Type B pancreatic cell (in vitro differentiated cells): ENCODE measurements around the gene SPATA16. TPM values are rescaled to one million over a fixed set of nuclear protein-coding genes. Genes with fewer than 3 reads are reported as not detected.

Source experiments
- DNase-seq: peaks from one replicate; pipeline ENCODE4 v3.0.0; 2021; ENCODE audit warnings: mixed read lengths; ENCODE audit not compliant: unreplicated experiment; ENCODE audit errors: extremely low spot score
- H3K27ac Mint-ChIP-seq: 2 replicates; pipeline ENCODE4 v1.8.0; 2021; ENCODE audit warnings: mild to moderate bottlenecking, mixed read lengths
- H3K27me3 Mint-ChIP-seq: 2 replicates; pipeline ENCODE4 v1.8.0; 2021; ENCODE audit warnings: mixed read lengths
- H3K36me3 Mint-ChIP-seq: 2 replicates; pipeline ENCODE4 v1.8.0; 2021; ENCODE audit warnings: mixed read lengths
- H3K4me1 Mint-ChIP-seq: one replicate; pipeline ENCODE4 v1.8.0; 2021; ENCODE audit warnings: mixed read lengths; ENCODE audit not compliant: unreplicated experiment
- H3K4me3 Mint-ChIP-seq: 2 replicates; pipeline ENCODE4 v1.8.0; 2021; ENCODE audit warnings: mild to moderate bottlenecking, mixed read lengths
- H3K9me3 Mint-ChIP-seq: 2 replicates; pipeline ENCODE4 v1.8.0; 2021; ENCODE audit warnings: mixed read lengths
- total RNA-seq: library from RNA; stranded (reverse); gene quantifications from 2 replicates; pipeline ENCODE4 v1.2.1, GENCODE V29; 2021; ENCODE audit warnings: low replicate concordance
- TF ChIP-seq, protein P1 (sequence below): fragments of 200-600 bp; sonication (generic); conservative IDR thresholded peaks from 2 replicates; pipeline ENCODE4 v1.5.0; 2021; ENCODE audit warnings: antibody characterized with exemption, mild to moderate bottlenecking

Gene SPATA16
- total RNA-seq, 1 donor from 2014 or later = not detected

DNA sequence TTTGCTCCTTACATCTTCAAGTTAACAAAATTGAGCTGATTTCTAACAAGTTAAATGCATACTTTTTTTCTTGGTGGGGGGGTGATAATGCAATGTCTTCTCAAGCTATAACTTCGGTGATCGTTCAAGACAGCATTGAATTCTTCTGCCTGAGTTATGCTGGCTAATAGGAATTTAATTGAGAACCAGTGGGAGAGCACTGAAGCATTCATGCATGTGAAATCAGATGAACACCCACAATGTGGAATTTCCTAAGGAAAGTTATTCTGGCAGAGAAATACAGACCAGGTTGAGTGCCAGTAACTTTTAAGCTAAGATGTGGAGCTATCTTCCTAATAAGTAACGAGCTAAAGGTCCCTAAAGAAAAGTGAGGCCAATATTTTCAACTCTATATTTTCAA is 3.0 kb downstream of the SPATA16 start:
- H3K27me3 Mint-ChIP-seq = no peaks in the 10 kb centered on the region
- H3K9me3 Mint-ChIP-seq = no peaks in the 10 kb centered on the region
- no peaks in the 10 kb centered on the region for H3K4me1 Mint-ChIP-seq
- TF ChIP-seq, protein P1, sequence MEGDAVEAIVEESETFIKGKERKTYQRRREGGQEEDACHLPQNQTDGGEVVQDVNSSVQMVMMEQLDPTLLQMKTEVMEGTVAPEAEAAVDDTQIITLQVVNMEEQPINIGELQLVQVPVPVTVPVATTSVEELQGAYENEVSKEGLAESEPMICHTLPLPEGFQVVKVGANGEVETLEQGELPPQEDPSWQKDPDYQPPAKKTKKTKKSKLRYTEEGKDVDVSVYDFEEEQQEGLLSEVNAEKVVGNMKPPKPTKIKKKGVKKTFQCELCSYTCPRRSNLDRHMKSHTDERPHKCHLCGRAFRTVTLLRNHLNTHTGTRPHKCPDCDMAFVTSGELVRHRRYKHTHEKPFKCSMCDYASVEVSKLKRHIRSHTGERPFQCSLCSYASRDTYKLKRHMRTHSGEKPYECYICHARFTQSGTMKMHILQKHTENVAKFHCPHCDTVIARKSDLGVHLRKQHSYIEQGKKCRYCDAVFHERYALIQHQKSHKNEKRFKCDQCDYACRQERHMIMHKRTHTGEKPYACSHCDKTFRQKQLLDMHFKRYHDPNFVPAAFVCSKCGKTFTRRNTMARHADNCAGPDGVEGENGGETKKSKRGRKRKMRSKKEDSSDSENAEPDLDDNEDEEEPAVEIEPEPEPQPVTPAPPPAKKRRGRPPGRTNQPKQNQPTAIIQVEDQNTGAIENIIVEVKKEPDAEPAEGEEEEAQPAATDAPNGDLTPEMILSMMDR = no peak
- no peak for DNase-seq
- no peak overlapping the region for H3K4me3 Mint-ChIP-seq
- H3K27ac Mint-ChIP-seq = no peak overlapping the region
- H3K36me3 Mint-ChIP-seq = no peaks in the 10 kb centered on the region

DNA sequence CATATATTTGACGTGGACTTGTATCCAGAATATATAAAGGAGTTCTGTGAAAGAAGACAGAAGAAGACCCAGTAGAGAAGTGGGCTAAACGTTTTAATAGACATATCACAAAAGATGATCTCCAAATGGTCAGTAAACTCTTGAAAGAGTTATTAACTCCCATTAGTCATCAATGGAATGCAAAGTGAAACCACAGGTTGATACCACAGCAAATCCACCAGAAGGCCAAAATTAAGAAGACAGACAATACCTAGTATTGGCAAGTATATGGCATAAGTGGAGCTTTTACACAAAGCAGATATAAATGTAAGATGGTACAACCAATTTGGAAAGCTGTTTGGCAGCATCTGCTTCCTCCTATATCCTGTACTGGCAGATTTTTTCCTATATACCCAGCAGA is 6.0 kb downstream of the SPATA16 start:
- H3K36me3 Mint-ChIP-seq = no peaks in the 10 kb centered on the region
- H3K9me3 Mint-ChIP-seq = no peaks in the 10 kb centered on the region
- TF ChIP-seq, protein P1 = no peak
- no peaks in the 10 kb centered on the region for H3K4me1 Mint-ChIP-seq
- no peak overlapping the region for H3K4me3 Mint-ChIP-seq
- DNase-seq = no peak
- H3K27me3 Mint-ChIP-seq = no peaks in the 10 kb centered on the region
- H3K27ac Mint-ChIP-seq = no peak overlapping the region

DNA sequence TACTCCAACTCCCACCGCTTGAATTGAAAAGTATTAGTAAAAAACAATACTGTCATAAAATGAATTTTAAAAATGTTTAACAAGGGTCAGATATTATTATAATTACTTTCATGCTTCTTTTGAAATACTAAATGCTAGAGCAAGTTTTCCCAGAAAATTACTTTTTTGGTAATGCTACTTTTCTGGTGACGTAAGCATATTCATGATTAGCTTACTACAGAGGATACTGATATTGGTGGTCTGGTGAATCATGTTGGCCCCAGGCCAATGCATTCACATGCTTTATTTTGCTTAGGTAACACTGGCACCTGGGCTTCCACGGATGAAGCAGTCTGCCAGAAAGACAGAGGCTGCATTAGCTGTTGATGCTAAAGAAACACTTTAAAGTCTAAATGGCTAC is 12.4 kb downstream of the SPATA16 start:
- Mint-ChIP-seq H3K4me3 (no peak overlapping the region), H3K27me3 (no peaks in the 10 kb centered on the region), H3K4me1 (no peaks in the 10 kb centered on the region), H3K9me3 (no peaks in the 10 kb centered on the region), H3K36me3 (no peaks in the 10 kb centered on the region), H3K27ac (no peak overlapping the region)
- DNase-seq = no peak
- TF ChIP-seq, protein P1 = no peak

DNA sequence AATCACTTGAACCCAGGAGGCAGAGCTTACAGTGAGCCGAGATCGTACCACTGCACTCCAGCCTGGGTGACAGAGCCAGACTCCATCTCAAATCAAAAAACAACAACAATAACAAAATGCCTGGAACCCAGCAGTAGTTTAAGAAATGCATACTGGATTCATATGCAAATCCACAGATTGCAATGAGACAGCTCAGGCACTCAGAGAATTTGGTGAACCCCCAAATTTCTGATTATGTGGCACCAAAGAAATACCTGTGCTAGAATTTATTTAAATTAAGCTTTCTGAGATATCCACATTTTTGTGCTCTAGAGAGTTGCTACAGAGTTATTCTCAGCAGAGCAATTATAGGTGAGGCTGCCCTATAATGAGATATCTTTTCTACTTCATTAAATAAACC is 29.7 kb downstream of the SPATA16 start:
- TF ChIP-seq, protein P1 = no peak
- Mint-ChIP-seq H3K27ac (no peak overlapping the region), H3K4me1 (no peaks in the 10 kb centered on the region), H3K36me3 (no peaks in the 10 kb centered on the region), H3K4me3 (no peak overlapping the region), H3K9me3 (no peaks in the 10 kb centered on the region), H3K27me3 (peaks cover 4% of the 10 kb centered on the region)
- DNase-seq = no peak

DNA sequence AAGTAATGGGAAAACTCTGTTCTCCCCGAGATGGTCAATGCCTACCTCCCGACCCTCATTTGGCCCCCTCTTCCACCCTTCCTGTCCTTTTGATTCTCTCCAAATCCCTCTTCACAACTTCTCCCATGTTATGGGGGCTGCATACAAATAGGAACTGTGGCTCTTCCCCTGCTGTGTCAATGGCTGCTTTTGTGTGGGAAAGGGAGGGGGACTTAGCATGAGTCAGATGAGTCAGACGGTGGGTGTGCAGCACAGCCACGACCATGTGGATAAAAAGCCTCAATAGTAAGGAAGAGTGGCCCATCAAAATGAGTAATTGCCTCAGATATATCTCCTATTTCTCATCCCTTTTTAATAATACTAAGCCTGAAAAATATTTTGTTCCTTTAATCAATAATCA is 31.9 kb downstream of the SPATA16 start:
- peaks cover 7% of the 10 kb centered on the region for H3K27me3 Mint-ChIP-seq
- H3K4me3 Mint-ChIP-seq = no peak overlapping the region
- H3K9me3 Mint-ChIP-seq = no peaks in the 10 kb centered on the region
- TF ChIP-seq, protein P1 = no peak
- no peaks in the 10 kb centered on the region for H3K36me3 Mint-ChIP-seq
- no peak for DNase-seq
- H3K27ac Mint-ChIP-seq = no peak overlapping the region
- H3K4me1 Mint-ChIP-seq = no peaks in the 10 kb centered on the region

DNA sequence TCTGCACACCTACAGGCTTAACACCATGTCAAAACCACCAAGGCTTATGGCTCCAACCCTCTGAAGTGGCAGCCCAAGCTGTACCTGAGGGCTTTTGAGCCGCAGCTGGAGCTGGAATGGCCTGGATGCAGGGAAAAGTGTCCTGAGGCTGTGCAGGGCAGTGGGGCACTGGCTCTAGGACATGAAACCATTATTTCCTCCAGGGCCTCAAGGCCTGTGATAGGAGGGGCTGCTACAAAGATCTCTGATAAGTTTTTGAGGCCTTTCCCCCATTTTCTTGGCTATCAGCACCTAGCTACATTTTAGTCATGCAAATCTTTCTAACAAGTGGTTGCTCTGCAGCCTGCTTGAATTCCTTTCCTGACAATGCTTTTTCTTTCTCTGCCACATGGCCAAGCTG is 37.6 kb downstream of the SPATA16 start:
- TF ChIP-seq, protein P1 = no peak
- H3K4me3 Mint-ChIP-seq = no peak overlapping the region
- H3K4me1 Mint-ChIP-seq = no peaks in the 10 kb centered on the region
- H3K9me3 Mint-ChIP-seq = peaks cover 9% of the 10 kb centered on the region
- H3K36me3 Mint-ChIP-seq = no peaks in the 10 kb centered on the region
- H3K27ac Mint-ChIP-seq = no peak overlapping the region
- H3K27me3 Mint-ChIP-seq = peaks cover 4% of the 10 kb centered on the region
- DNase-seq = no peak
